WTC11 (cell line): ENCODE results near the gene SPOCK1. TPM values are rescaled to one million over a fixed set of nuclear protein-coding genes. Genes with fewer than 3 reads are reported as not detected.

ENCODE experiments used
- ATAC-seq: fragments of 200-7000 bp; cut with Tn5 transposase; 2 replicates; pipeline ENCODE4 v1.10.0; 2021; ENCODE audit warnings: mild to moderate bottlenecking, moderate library complexity
- CTCF ChIA-PET: fragments of 300-600 bp; sonication (Branson Sonifier 250); formaldehyde crosslinking; loops from one replicate; lab custom pipeline; 2021; ENCODE audit warnings: antibody characterized with exemption; lab: Charles Lee
- POLR2A ChIA-PET: fragments of 350-600 bp; sonication (Branson Sonifier 250); formaldehyde crosslinking; loops from one replicate; lab custom pipeline; 2021; ENCODE audit warnings: antibody characterized with exemption; lab: Charles Lee
- DNase-seq: peaks from one replicate; pipeline ENCODE4 v3.0.0; 2021; ENCODE audit warnings: low spot score
- H3K27ac Mint-ChIP-seq: 2 replicates; pipeline ENCODE4 v1.8.0; 2021; ENCODE audit warnings: mixed read lengths
- H3K27me3 Mint-ChIP-seq: 2 replicates; pipeline ENCODE4 v1.8.0; 2021; ENCODE audit warnings: low read depth, mild to moderate bottlenecking, moderate library complexity, mixed read lengths
- H3K36me3 Mint-ChIP-seq: 2 replicates; pipeline ENCODE4 v1.8.0; 2021; ENCODE audit warnings: mixed read lengths
- H3K4me1 Mint-ChIP-seq: 2 replicates; pipeline ENCODE4 v1.8.0; 2022; ENCODE audit warnings: mixed read lengths
- H3K4me3 Mint-ChIP-seq: 2 replicates; pipeline ENCODE4 v1.8.0; 2021; ENCODE audit warnings: mild to moderate bottlenecking, moderate library complexity, mixed read lengths
- H3K9me3 Mint-ChIP-seq: 2 replicates; pipeline ENCODE4 v1.8.0; 2021; ENCODE audit warnings: mixed read lengths
- ATF3 ChIP-seq: sonication (generic); formaldehyde crosslinking; conservative IDR thresholded peaks from 2 replicates; pipeline ENCODE4 v1.8.1; 2022; ENCODE audit warnings: mild to moderate bottlenecking, missing genetic modification reagents
- ATF6 ChIP-seq: sonication (generic); formaldehyde crosslinking; IDR thresholded peaks from 2 replicates; pipeline ENCODE4 v1.8.1; 2023; ENCODE audit warnings: mild to moderate bottlenecking, missing genetic modification reagents
- CDX4 ChIP-seq: fragments of 250-450 bp; sonication (Bioruptor Pico); IDR thresholded peaks from 2 replicates; pipeline ENCODE4 v1.9.0; 2021; ENCODE audit warnings: moderate library complexity, mild to moderate bottlenecking, inconsistent platforms, borderline replicate concordance
- HMGA2 ChIP-seq: fragments of 250-450 bp; sonication (Bioruptor Pico); IDR thresholded peaks from 2 replicates; pipeline ENCODE4 v1.4.0; 2021; ENCODE audit warnings: mild to moderate bottlenecking, moderate library complexity
- JUN ChIP-seq: sonication (generic); formaldehyde crosslinking; IDR thresholded peaks from 2 replicates; pipeline ENCODE4 v1.8.0; 2023; ENCODE audit warnings: mild to moderate bottlenecking, missing genetic modification reagents
- KAT7 ChIP-seq: sonication (generic); formaldehyde crosslinking; IDR thresholded peaks from 2 replicates; pipeline ENCODE4 v1.8.1; 2023; ENCODE audit warnings: missing genetic modification reagents, mild to moderate bottlenecking, borderline replicate concordance
- NR1H2 ChIP-seq: sonication (generic); formaldehyde crosslinking; IDR thresholded peaks from 2 replicates; pipeline ENCODE4 v1.9.0; 2021; ENCODE audit warnings: mild to moderate bottlenecking, moderate library complexity, missing genetic modification reagents
- RORB ChIP-seq: fragments of 250-450 bp; sonication (Bioruptor Pico); IDR thresholded peaks from 2 replicates; pipeline ENCODE4 v1.9.0; 2021; ENCODE audit warnings: mild to moderate bottlenecking
- SMAD3 ChIP-seq: sonication (generic); formaldehyde crosslinking; IDR thresholded peaks from 2 replicates; pipeline ENCODE4 v1.8.0; 2022; ENCODE audit warnings: missing genetic modification reagents, mild to moderate bottlenecking, borderline replicate concordance
- SOX15 ChIP-seq: fragments of 250-450 bp; sonication (Bioruptor Pico); IDR thresholded peaks from 2 replicates; pipeline ENCODE4 v1.9.0; 2021; ENCODE audit warnings: mild to moderate bottlenecking
- STAT6 ChIP-seq: sonication (generic); formaldehyde crosslinking; conservative IDR thresholded peaks from 2 replicates; pipeline ENCODE4 v1.8.1; 2023; ENCODE audit warnings: mild to moderate bottlenecking, low read depth, missing genetic modification reagents, moderate library complexity
- TCF7 ChIP-seq: sonication (generic); formaldehyde crosslinking; IDR thresholded peaks from 2 replicates; pipeline ENCODE4 v1.8.0; 2022; ENCODE audit warnings: mild to moderate bottlenecking, low read depth, missing genetic modification reagents, moderate library complexity
- TEAD4 ChIP-seq: sonication (generic); formaldehyde crosslinking; IDR thresholded peaks from 2 replicates; pipeline ENCODE4 v1.8.0; 2022; ENCODE audit warnings: mild to moderate bottlenecking, missing genetic modification reagents
- TP53 ChIP-seq: sonication (generic); formaldehyde crosslinking; IDR thresholded peaks from 2 replicates; pipeline ENCODE4 v1.8.1; 2023; ENCODE audit warnings: mild to moderate bottlenecking, missing genetic modification reagents
- ZBTB21 ChIP-seq: sonication (generic); formaldehyde crosslinking; IDR thresholded peaks from 2 replicates; pipeline ENCODE4 v1.8.1; 2023; ENCODE audit warnings: mild to moderate bottlenecking, missing genetic modification reagents, borderline replicate concordance
- ZNF232 ChIP-seq: sonication (generic); formaldehyde crosslinking; IDR thresholded peaks from 2 replicates; pipeline ENCODE4 v1.8.0; 2022; ENCODE audit warnings: mild to moderate bottlenecking, missing genetic modification reagents
- ZNF263 ChIP-seq: sonication (generic); formaldehyde crosslinking; IDR thresholded peaks from 2 replicates; pipeline ENCODE4 v1.8.1; 2022; ENCODE audit warnings: low read depth, mild to moderate bottlenecking, moderate library complexity, missing genetic modification reagents
- ZNF281 ChIP-seq: sonication (generic); formaldehyde crosslinking; IDR thresholded peaks from 2 replicates; pipeline ENCODE4 v1.8.0; 2023; ENCODE audit warnings: mild to moderate bottlenecking, missing genetic modification reagents
- ZNF396 ChIP-seq: fragments of 250-450 bp; sonication (Bioruptor Pico); IDR thresholded peaks from 2 replicates; pipeline ENCODE4 v1.8.0; 2021; ENCODE audit warnings: mild to moderate bottlenecking, moderate library complexity, borderline replicate concordance
- total RNA-seq: library from RNA; stranded (reverse); gene quantifications from 3 replicates; pipeline ENCODE4 v1.2.3, GENCODE V29; 2021

The SPOCK1 gene
- total RNA-seq, 1 experiment from 2014 or later = 15.2 TPM

- TF ChIP-seq CDX4 (CRISPR knock-in tag) = no peak
- no peak for TF ChIP-seq ATF6 (CRISPR knock-in tag)
- TF ChIP-seq ATF3 (CRISPR knock-in tag) = no peak
Observed at GRCh38 chr5:137188566-137188965, 310.6 kb downstream of the SPOCK1 start (continued).

- DNase-seq = no peak
- Mint-ChIP-seq H3K36me3 (no peaks in the 10 kb centered on the region), H3K4me1 (peaks cover 3% of the 10 kb centered on the region; the same call in 1 of the 2 replicates), H3K9me3 (no peaks in the 10 kb centered on the region), H3K27ac (no peak overlapping the region), H3K27me3 (no peaks in the 10 kb centered on the region), H3K4me3 (no peak overlapping the region)
- no peak for ATAC-seq
- ChIA-PET POLR2A (no interaction called here), CTCF (no interaction called here)
- TF ChIP-seq RORB (CRISPR knock-in tag) (no peak), ZNF281 (CRISPR knock-in tag) (no peak), STAT6 (CRISPR knock-in tag) (no peak), JUN (no peak)
Observed at GRCh38 chr5:137186759-137187461, 312.2 kb downstream of the SPOCK1 start.

- Mint-ChIP-seq H3K27me3 (no peaks in the 10 kb centered on the region), H3K4me3 (no peak overlapping the region), H3K36me3 (no peaks in the 10 kb centered on the region), H3K4me1 (peaks cover 3% of the 10 kb centered on the region; the same call in 1 of the 2 replicates), H3K27ac (no peak overlapping the region), H3K9me3 (no peaks in the 10 kb centered on the region)
- TF ChIP-seq SMAD3 (CRISPR knock-in tag) = no peak
- no peak for TF ChIP-seq ZNF396 (CRISPR knock-in tag)
- TF ChIP-seq TCF7 (CRISPR knock-in tag) = no peak
- TF ChIP-seq ZBTB21 (CRISPR knock-in tag) = no peak
- no peak for TF ChIP-seq CDX4 (CRISPR knock-in tag)
- TF ChIP-seq NR1H2 (CRISPR knock-in tag) = no peak
- TF ChIP-seq ZNF263 (CRISPR knock-in tag) = no peak
- no peak for TF ChIP-seq ATF6 (CRISPR knock-in tag)
- TF ChIP-seq ZNF232 (CRISPR knock-in tag) = no peak
- TF ChIP-seq TEAD4 (CRISPR knock-in tag) = no peak
- TF ChIP-seq TP53 (CRISPR knock-in tag) = no peak
- no peak for TF ChIP-seq ATF3 (CRISPR knock-in tag)
- no peak for TF ChIP-seq SOX15 (CRISPR knock-in tag)
- no peak for TF ChIP-seq RORB (CRISPR knock-in tag)
- no peak for TF ChIP-seq HMGA2
- no peak for TF ChIP-seq KAT7 (CRISPR knock-in tag)
- ATAC-seq = no peak
- DNase-seq = no peak
- ChIA-PET POLR2A (no interaction called here), CTCF (interaction anchor here (1.2 kb wide), 1 partner anchor 110 kb away, joined by 3 read pairs; no protein-coding TSS in a partner anchor)
Observed at GRCh38 chr5:137185193-137185592, 313.9 kb downstream of the SPOCK1 start.
